Parathyroid adenoma (tissue), 2 donors: ENCODE results near the gene TP53TG5.

Experiments used
- H2AFZ ChIP-seq: fragments of 300-600 bp; sonication (generic); one replicate; pipeline ENCODE4 v1.7.0; 2017; ENCODE audit warnings: antibody characterized with exemption, mild to moderate bottlenecking
- H3K27ac ChIP-seq: fragments of 300-600 bp; sonication (generic); one replicate; pipeline ENCODE4 v1.7.0; 2017
- H3K27me3 ChIP-seq: fragments of 300-600 bp; sonication (generic); one replicate; pipeline ENCODE4 v1.7.0; 2017; ENCODE audit warnings: low read length; ENCODE audit not compliant: control insufficient read depth, insufficient read depth
- H3K36me3 ChIP-seq: fragments of 300-600 bp; sonication (generic); one replicate; pipeline ENCODE4 v1.7.0; 2017; ENCODE audit warnings: low read length; ENCODE audit not compliant: control insufficient read depth, insufficient read depth
- H3K4me1 ChIP-seq: fragments of 300-600 bp; sonication (generic); one replicate; pipeline ENCODE4 v1.7.0; 2017; ENCODE audit warnings: control low read depth
- H3K4me2 ChIP-seq: fragments of 300-600 bp; sonication (generic); one replicate; pipeline ENCODE4 v1.7.0; 2017; ENCODE audit warnings: low read length
- H3K4me3 ChIP-seq: fragments of 300-600 bp; sonication (generic); one replicate; pipeline ENCODE4 v1.7.0; 2017; ENCODE audit warnings: low read depth, low read length
- H3K79me2 ChIP-seq: fragments of 300-600 bp; sonication (generic); one replicate; pipeline ENCODE4 v1.7.0; 2017; ENCODE audit warnings: control low read depth
- H3K9ac ChIP-seq: fragments of 300-600 bp; sonication (generic); one replicate; pipeline ENCODE4 v1.7.0; 2017; ENCODE audit warnings: mild to moderate bottlenecking
- H3K9me3 ChIP-seq: fragments of 300-600 bp; sonication (generic); one replicate; pipeline ENCODE4 v1.7.0; 2017; ENCODE audit warnings: low read length; ENCODE audit not compliant: control insufficient read depth
- TF ChIP-seq, protein P1 (sequence below): fragments of 300-600 bp; sonication (generic); IDR thresholded peaks from one replicate; pipeline ENCODE4 v1.7.0; 2017; ENCODE audit warnings: antibody characterized with exemption, mild to moderate bottlenecking
- donor health status: primary hyperparathyroidism.

TP53TG5 gene

DNA sequence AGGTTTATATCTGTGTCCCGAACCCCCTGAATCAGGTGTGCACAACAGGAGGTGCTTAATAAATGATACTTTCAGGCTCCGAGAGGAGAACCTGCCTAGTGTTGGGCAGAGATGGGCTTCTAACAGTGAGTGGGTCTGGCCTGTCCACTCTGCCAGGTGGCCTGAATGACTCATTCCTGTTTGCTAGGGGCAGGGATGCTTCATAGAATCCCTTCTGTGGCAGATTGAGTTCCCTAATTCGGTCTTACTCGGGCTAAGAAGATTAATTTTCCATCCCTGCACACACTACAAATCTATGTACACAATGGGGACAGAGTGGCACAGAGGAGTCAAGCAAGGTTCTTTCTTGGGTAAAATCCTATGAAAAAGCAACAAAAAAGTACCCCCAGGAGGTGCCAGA, 49.7 kb downstream of the TP53TG5 start:
- Histone ChIP-seq H3K36me3 (no peaks in the 10 kb centered on the region), H3K4me3 (no peak overlapping the region), H3K27ac (no peak overlapping the region), H3K4me1 (no peaks in the 10 kb centered on the region), H3K27me3 (no peaks in the 10 kb centered on the region), H3K4me2 (no peak overlapping the region), H3K9ac (no peak overlapping the region), H3K9me3 (no peaks in the 10 kb centered on the region), H2AFZ (no peak overlapping the region), H3K79me2 (no peaks in the 10 kb centered on the region)
- TF ChIP-seq, protein P1, sequence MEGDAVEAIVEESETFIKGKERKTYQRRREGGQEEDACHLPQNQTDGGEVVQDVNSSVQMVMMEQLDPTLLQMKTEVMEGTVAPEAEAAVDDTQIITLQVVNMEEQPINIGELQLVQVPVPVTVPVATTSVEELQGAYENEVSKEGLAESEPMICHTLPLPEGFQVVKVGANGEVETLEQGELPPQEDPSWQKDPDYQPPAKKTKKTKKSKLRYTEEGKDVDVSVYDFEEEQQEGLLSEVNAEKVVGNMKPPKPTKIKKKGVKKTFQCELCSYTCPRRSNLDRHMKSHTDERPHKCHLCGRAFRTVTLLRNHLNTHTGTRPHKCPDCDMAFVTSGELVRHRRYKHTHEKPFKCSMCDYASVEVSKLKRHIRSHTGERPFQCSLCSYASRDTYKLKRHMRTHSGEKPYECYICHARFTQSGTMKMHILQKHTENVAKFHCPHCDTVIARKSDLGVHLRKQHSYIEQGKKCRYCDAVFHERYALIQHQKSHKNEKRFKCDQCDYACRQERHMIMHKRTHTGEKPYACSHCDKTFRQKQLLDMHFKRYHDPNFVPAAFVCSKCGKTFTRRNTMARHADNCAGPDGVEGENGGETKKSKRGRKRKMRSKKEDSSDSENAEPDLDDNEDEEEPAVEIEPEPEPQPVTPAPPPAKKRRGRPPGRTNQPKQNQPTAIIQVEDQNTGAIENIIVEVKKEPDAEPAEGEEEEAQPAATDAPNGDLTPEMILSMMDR, result no peak

DNA sequence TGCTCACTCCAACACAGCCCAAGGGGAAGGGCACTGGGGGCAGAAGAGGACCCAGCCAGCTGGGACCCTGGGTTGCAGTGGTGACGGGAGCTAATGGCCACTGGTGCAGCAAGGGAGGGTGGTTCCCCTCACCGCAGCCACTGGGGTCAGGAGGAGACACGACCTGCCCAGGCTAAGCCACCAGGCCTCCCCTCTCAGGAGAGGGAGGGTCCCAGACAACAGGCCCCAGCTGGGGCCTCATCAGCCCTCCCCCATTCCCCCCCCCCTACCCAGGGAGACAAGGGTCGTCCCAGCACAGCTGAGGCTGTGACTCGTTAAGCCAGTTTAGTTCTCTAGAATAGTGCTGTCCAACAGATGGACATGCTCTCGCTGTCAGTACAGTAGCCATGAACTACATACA, 52.8 kb downstream of the TP53TG5 start:
- Histone ChIP-seq H3K27me3 (no peaks in the 10 kb centered on the region), H3K4me3 (no peak overlapping the region), H3K4me1 (no peaks in the 10 kb centered on the region), H3K27ac (no peak overlapping the region), H3K79me2 (no peaks in the 10 kb centered on the region), H2AFZ (no peak overlapping the region), H3K9ac (no peak overlapping the region), H3K36me3 (no peaks in the 10 kb centered on the region), H3K4me2 (no peak overlapping the region), H3K9me3 (no peaks in the 10 kb centered on the region)
- TF ChIP-seq, protein P1, result no peak

DNA sequence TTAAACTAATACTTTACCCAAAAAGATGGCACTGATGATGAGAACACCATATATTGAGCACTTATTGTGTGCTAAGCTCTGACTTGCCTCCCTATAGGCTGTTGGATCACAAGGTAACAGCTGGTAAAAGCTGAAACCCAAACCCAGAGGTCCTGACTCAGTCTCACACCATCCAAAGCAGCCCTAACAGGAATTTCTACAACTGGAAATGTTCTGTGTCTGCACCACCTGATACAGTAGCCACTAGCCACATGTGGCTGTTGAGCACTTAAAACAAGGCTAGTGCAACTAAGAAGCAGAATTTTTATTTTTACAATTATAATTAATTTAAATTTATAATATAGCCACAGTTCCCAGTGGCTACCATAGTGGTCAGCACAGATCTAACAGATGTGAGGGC, 54.4 kb downstream of the TP53TG5 start:
- no peak overlapping the region for H2AFZ ChIP-seq
- H3K27me3 ChIP-seq, result no peaks in the 10 kb centered on the region
- H3K9ac ChIP-seq, result no peak overlapping the region
- no peaks in the 10 kb centered on the region for H3K79me2 ChIP-seq
- no peaks in the 10 kb centered on the region for H3K36me3 ChIP-seq
- no peak overlapping the region for H3K4me3 ChIP-seq
- no peaks in the 10 kb centered on the region for H3K9me3 ChIP-seq
- no peak overlapping the region for H3K4me2 ChIP-seq
- no peaks in the 10 kb centered on the region for H3K4me1 ChIP-seq
- H3K27ac ChIP-seq, result no peak overlapping the region
- TF ChIP-seq, protein P1, result no peak

DNA sequence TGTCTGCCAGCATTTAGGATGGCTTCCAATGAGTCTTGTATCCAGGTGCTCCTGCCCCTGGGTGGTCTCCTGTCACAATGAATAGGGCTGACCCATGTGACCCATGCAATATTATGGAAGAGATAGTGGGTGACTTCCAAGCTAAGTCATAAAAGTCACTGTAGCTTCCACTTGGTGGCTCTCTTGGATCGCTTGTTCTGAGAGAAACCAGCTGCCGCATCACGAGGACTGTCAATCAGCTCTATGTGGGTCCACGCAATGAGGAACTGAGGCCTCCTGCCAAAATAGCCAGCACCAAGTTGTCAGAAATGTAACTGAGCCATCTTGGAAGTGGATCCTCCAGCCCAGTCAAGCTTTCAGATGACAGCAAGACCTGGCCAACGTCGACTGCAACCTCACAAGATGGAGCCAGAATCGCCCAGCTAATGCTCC, 55.2 kb downstream of the TP53TG5 start:
- Histone ChIP-seq H3K79me2 (no peaks in the 10 kb centered on the region), H3K4me3 (no peak overlapping the region), H3K9ac (no peak overlapping the region), H3K27me3 (no peaks in the 10 kb centered on the region), H3K9me3 (no peaks in the 10 kb centered on the region), H3K4me2 (no peak overlapping the region), H3K36me3 (no peaks in the 10 kb centered on the region), H2AFZ (peak overlapping the region; percentile 48), H3K4me1 (no peaks in the 10 kb centered on the region), H3K27ac (no peak overlapping the region)
- TF ChIP-seq, protein P1, result peak; percentile 42
